ENCODE results near the gene RNPEPL1. TPM values are rescaled to one million over a fixed set of nuclear protein-coding genes. Genes with fewer than 3 reads are reported as not detected.

The RNPEPL1 gene
- total RNA-seq, 2 experiments from 2014 or later, result 135 to 144 TPM

DNA sequence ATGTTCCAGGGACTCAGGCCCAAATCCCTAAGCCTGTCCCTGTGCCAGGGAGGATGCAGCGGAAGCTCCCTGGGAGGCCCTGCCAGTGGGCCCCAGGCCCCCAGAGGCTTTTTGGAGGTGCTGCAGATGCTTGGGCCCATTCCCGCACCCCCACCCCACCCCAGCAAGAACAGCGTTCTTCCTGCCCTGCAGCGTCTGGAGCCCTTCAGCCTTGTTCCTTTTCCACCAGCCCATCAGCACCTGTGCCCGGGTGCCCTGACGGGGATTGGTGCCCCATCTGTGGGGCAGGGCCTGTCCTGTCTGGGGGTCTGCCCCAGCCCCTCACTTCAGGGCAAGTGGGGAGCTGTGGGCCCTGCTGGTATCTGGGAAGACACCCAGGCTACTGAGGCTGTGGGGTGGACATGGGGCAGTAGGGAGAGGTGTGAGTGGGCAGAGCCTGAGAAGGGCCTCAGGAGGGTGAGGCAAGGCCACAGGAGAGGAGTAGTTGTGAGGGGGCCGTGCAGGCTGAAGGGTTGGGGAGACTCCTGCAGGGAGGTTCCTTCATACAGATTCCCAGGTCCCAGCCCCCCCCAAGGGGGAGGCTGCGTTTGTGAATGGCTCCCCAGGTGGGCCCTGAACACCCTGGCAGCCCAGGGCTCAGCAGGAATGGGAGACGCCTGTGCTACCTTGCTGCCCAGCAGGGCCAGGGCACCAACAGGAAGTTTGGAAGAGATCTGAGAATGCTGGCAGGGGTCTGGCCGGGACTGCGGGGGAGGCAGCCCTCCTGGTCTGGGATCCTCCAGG, 2.4 kb downstream of the RNPEPL1 start:
- ChIA-PET POLR2A (interaction anchor here (1.2 kb wide), 1 partner anchor 16 kb away, joined by 3 read pairs; the partner anchor contains the start of gene CAPN10), CTCF (no interaction called here)
- Mint-ChIP-seq H3K9me3 (no peaks in the 10 kb centered on the region), H3K4me3 (peak overlapping the region; percentile 90), H3K27me3 (no peaks in the 10 kb centered on the region), H3K36me3 (ENCODE audit: low read depth) (peaks cover 24% of the 10 kb centered on the region), H3K27ac (peak overlapping the region; percentile 79), H3K4me1 (peaks cover 36% of the 10 kb centered on the region)
- no peak for DNase-seq

DNA sequence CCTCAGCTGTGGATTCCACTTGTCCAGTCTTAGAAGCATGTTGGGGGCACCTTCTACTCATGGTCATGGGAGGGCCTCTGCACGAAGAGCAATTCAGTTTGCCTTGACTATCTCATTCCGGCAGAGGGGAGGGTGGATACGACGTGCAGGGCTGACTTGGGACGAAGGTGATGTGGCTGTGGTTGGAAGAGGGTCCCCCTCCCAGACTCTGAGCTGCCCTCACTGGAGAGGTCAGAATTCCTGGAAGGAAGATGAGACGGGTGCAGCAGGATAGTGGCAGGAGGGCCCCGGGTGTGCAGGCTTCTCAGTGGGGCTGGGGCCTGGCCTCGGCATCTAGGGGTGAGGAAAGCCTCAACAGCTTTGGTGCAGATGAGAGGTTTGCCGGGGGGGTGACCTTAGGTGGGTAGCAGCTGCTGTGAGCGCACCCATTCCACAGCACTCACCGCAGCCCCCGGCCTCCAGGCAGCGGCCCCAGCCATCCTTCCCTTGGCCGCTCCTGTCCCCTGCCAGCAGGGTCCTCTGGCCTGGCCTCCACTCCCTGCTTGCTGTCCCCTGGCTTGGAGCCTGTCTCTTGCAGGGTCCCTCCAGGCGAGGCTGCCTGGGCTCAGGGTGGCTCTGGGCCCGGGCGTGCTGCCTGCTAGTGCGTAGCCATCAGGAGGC, 3.2 kb downstream of the RNPEPL1 start:
- no peak for DNase-seq
- POLR2A ChIA-PET, result interaction anchor here (1.2 to 1.5 kb wide), 3 partner anchors 10 to 15 kb away, joined by 3 to 7 read pairs (median 3); partner anchors contain the start of gene CAPN10
- Mint-ChIP-seq H3K4me1 (peaks cover 36% of the 10 kb centered on the region), H3K27me3 (no peaks in the 10 kb centered on the region), H3K9me3 (no peaks in the 10 kb centered on the region), H3K4me3 (peak overlapping the region; percentile 90), H3K27ac (peak overlapping the region; percentile 45), H3K36me3 (ENCODE audit: low read depth) (peaks cover 23% of the 10 kb centered on the region)
- CTCF ChIA-PET, result no interaction called here

DNA sequence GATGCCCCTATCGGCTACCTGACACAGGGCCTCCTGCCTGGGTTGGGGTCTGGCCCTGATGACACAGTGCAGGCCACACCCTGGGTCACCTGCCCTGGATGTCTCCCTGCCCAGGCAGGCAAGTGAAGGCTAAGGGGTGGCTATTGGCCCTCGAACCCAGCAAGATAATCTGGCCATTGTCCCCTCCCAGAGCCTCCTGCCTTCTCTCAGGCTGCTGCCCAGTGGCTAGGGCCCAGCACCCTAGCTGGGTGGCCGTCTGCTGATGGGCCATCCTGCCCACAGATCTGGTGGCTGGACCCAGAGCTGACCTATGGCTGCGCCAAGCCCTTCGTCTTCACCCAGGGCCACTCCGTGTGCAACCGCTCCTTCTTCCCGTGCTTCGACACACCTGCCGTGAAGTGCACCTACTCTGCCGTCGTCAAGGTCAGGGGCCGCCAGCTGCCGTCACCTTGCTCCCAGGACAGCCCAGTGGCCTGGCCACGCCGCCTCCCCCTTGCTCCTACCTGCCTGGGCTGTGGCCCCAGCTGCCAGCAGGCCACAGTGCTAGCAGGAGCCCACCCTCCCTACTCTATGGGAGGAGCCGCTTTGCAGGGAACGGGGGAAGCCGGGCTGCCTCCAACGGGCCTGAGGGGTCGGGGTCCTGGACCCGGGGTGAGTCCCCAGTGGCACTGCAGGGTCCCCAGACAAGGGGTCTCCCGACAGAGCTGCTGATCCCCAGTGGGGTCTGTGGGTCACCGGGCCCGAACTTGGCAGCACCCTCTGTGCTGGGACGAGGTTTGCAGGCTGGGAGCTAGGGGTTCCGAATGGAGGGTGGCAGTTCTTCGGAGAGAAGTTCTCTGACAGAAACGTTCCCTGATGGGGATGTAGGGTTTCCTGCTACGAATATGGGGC, 4.1 kb downstream of the RNPEPL1 start:
- H3K9me3 Mint-ChIP-seq, result no peaks in the 10 kb centered on the region
- H3K4me3 Mint-ChIP-seq, result no peak overlapping the region
- peaks cover 32% of the 10 kb centered on the region for H3K4me1 Mint-ChIP-seq
- no peaks in the 10 kb centered on the region for H3K27me3 Mint-ChIP-seq
- peaks cover 25% of the 10 kb centered on the region for H3K36me3 Mint-ChIP-seq (ENCODE audit: low read depth)
- no peak for DNase-seq
- POLR2A ChIA-PET, result interaction anchor here (0.6 to 1.5 kb wide), 4 partner anchors 11 to 16 kb away, joined by 3 to 7 read pairs (median 3); partner anchors contain the start of gene CAPN10
- no peak overlapping the region for H3K27ac Mint-ChIP-seq
- CTCF ChIA-PET, result no interaction called here

DNA sequence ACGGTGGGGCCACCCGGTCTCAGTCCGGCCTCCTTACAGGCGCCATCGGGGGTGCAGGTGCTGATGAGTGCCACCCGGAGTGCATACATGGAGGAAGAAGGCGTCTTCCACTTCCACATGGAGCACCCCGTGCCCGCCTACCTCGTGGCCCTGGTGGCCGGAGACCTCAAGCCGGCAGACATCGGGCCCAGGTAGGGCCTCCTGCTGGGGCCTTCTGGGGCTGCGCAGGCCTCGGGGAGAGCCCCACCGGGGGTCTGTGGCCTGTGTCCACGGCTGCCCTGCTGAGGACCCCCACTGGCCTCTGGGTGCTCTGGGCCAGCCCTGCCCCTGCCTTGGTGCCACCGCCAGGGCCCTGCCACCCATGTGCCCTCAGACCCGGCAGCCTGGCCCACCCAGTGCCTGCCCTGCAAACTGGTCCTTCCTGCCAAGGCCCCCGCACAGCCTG, 4.8 kb downstream of the RNPEPL1 start:
- ChIA-PET CTCF (no interaction called here), POLR2A (interaction anchor here (0.6 to 0.7 kb wide), 2 partner anchors 14 to 15 kb away, joined by 3 read pairs; no protein-coding TSS in a partner anchor)
- Mint-ChIP-seq H3K4me1 (peaks cover 33% of the 10 kb centered on the region), H3K4me3 (no peak overlapping the region), H3K27ac (no peak overlapping the region), H3K9me3 (no peaks in the 10 kb centered on the region), H3K27me3 (no peaks in the 10 kb centered on the region), H3K36me3 (ENCODE audit: low read depth) (peaks cover 27% of the 10 kb centered on the region)
- no peak for DNase-seq

DNA sequence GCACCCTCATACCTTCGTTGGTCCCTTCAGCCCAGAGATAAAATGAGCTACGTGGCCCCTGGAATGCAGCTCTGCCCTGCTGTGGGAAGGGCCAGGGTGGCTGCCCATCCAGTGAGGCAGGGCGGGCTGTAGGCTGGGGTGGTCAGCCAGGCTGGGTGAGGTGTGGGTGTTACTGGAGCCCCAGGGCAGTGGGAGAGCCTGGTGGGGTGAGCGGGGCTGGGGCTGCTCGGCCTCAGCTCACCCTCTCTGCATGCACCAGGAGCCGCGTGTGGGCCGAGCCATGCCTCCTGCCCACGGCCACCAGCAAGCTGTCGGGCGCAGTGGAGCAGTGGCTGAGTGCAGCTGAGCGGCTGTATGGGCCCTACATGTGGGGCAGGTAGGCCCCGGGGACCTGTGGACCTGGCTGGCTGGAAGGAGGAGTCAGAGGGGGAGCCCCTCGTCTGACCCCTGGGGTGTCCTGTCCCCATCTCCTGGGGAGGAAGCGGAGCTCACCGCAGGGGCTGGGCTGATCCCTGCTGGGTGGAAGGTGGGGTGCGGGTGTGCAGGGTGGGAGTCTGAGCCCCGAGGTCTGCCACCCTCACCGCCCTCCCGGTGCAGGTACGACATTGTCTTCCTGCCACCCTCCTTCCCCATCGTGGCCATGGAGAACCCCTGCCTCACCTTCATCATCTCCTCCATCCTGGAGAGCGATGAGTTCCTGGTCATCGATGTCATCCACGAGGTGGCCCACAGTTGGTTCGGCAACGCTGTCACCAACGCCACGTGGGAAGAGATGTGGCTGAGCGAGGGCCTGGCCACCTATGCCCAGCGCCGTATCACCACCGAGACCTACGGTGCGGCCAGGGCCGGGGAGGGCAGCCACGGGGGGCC, 5.5 kb downstream of the RNPEPL1 start:
- POLR2A ChIA-PET, result no interaction called here
- H3K9me3 Mint-ChIP-seq, result no peaks in the 10 kb centered on the region
- peaks cover 38% of the 10 kb centered on the region for H3K4me1 Mint-ChIP-seq
- no peak for DNase-seq
- H3K36me3 Mint-ChIP-seq (ENCODE audit: low read depth), result peaks cover 29% of the 10 kb centered on the region
- H3K4me3 Mint-ChIP-seq, result no peak overlapping the region
- H3K27me3 Mint-ChIP-seq, result no peaks in the 10 kb centered on the region
- H3K27ac Mint-ChIP-seq, result no peak overlapping the region
- CTCF ChIA-PET, result no interaction called here

DNA sequence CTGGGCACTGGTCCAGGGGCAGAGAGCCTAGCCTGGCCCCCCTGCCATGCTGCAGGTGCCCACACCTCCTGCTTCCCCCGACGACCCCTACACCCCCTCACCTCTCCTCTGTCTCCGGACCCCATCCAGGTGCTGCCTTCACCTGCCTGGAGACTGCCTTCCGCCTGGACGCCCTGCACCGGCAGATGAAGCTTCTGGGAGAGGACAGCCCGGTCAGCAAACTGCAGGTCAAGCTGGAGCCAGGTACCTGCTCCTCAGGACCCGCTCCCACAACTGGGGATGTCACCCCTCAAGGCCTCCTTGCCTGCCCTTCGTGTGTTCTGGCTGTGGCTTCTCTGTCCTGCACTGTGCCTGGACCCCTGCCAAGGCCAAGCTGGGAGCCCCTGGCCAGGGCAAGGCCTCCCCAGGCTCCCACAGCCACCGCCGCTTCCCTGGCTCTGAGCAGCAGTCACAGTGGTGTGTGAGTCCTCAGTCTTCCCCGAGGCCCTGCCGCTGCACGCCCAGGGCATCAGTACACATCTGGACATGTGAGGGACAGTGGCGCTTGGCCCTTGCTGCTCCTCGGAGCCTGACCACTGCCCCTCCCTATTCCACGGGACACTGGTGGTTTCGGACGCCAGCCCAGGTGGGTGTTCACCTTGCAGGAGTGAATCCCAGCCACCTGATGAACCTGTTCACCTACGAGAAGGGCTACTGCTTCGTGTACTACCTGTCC, 6.3 kb downstream of the RNPEPL1 start:
- Mint-ChIP-seq H3K4me3 (no peak overlapping the region), H3K9me3 (no peaks in the 10 kb centered on the region), H3K27ac (no peak overlapping the region), H3K27me3 (no peaks in the 10 kb centered on the region), H3K36me3 (ENCODE audit: low read depth) (peaks cover 30% of the 10 kb centered on the region), H3K4me1 (peaks cover 41% of the 10 kb centered on the region)
- DNase-seq, result no peak
- CTCF ChIA-PET, result no interaction called here
- POLR2A ChIA-PET, result interaction anchor here (1.4 to 3.8 kb wide), 3 partner anchors 9 to 12 kb away, joined by 3 to 18 read pairs (median 4); partner anchors contain the start of gene CAPN10

DNA sequence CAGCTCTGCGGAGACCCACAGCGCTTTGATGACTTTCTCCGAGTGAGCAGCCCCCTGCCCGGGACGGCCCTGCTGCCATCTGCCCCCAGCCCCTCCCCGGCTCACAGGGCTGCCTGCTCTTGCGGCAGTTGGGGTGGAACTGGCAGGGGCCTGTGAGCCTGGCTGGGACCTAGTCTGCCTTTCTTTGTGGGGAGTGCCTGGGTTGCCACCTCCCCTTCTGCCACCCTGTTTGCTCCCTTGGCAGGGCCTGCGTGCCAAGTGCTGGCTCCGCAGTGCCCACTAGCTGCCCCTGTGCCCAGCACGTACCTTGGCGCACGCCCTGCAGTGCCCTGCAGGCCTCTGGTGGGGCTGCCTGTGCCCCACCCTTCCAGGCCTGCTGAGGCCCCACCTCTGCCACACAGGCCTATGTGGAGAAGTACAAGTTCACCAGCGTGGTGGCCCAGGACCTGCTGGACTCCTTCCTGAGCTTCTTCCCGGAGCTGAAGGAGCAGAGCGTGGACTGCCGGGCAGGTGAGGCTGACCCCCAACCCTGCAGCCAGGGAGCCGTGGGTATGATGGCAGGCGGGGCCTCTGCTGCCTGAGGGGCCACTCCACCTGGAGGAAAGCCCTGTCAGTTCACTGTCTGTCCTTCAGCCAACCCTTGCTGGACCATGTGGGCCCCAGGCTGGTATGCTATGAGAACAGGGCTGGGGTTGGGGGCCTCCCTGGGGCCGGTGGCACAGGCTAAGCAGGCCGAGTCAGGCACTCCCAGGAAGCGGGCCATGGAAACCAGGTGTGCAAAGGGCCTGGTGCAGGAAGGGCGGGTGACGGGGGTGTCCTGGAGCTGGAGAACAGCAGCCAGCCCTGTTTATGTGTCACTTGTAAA, 7.0 kb downstream of the RNPEPL1 start:
- Mint-ChIP-seq H3K36me3 (ENCODE audit: low read depth) (peaks cover 32% of the 10 kb centered on the region), H3K9me3 (no peaks in the 10 kb centered on the region), H3K27ac (no peak overlapping the region), H3K4me1 (peaks cover 41% of the 10 kb centered on the region), H3K4me3 (no peak overlapping the region), H3K27me3 (no peaks in the 10 kb centered on the region)
- ChIA-PET POLR2A (interaction anchor here (1.4 to 3.8 kb wide), 3 partner anchors 9 to 11 kb away, joined by 3 to 18 read pairs (median 4); partner anchors contain the start of gene CAPN10), CTCF (interaction anchor here (0.9 kb wide), 1 partner anchor 12 kb away, joined by 3 read pairs; the partner anchor contains the start of gene CAPN10)
- no peak for DNase-seq

DNA sequence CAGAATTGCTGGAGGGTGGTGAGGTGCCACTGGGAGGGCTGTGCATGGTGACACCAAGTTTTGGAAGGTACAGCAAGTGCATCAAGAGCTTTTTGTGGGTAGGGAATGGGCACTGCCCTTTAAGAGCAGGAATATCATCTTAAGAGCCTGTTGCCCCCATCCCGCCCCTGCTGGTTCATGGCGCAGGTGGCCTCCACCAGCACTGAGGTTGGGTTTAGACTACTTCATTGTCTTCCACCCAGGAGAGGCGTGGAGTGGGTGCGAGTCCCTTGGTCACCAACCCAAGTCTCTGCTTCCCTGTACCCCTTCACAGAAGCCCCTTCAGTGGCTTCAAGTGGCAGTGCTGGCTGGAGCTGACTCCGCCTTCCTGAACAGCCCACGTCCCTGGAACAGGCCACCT, 7.8 kb downstream of the RNPEPL1 start:
- peaks cover 41% of the 10 kb centered on the region for H3K4me1 Mint-ChIP-seq
- no peak overlapping the region for H3K27ac Mint-ChIP-seq
- POLR2A ChIA-PET, result interaction anchor here (1.5 to 3.8 kb wide), 3 partner anchors 10 to 15 kb away, joined by 4 to 18 read pairs (median 4); partner anchors contain the start of gene CAPN10
- peaks cover 38% of the 10 kb centered on the region for H3K36me3 Mint-ChIP-seq (ENCODE audit: low read depth)
- H3K4me3 Mint-ChIP-seq, result no peak overlapping the region
- CTCF ChIA-PET, result interaction anchor here (0.9 kb wide), 1 partner anchor 11 kb away, joined by 3 read pairs; the partner anchor contains the start of gene CAPN10
- H3K9me3 Mint-ChIP-seq, result no peaks in the 10 kb centered on the region
- no peak for DNase-seq
- H3K27me3 Mint-ChIP-seq, result no peaks in the 10 kb centered on the region

DNA sequence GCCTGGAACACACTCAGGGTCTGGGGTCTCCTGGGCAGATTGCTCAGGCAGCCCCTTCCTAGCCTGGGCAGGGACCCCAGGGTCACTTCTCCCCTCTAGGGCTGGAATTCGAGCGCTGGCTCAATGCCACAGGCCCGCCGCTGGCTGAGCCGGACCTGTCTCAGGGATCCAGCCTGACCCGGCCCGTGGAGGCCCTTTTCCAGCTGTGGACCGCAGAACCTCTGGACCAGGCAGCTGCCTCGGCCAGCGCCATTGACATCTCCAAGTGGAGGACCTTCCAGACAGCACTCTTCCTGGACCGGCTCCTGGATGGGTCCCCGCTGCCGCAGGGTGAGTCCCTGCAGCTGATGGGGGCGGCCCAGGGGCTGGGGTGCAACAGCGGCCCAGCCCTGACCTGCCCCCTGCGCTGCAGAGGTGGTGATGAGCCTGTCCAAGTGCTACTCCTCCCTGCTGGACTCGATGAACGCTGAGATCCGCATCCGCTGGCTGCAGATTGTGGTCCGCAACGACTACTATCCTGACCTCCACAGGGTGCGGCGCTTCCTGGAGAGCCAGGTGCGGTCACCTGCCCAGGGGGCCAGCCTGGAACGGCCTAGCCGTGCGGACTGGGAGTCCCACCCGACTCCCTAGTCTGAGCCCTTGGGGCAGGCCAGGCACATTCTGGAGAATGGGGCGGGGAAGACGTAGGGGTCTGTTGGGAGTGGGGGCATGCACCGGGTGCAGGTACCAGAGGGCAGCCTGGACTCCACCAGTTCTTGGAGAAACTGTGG, 8.3 kb downstream of the RNPEPL1 start:
- Mint-ChIP-seq H3K4me1 (peaks cover 37% of the 10 kb centered on the region), H3K36me3 (ENCODE audit: low read depth) (peaks cover 34% of the 10 kb centered on the region), H3K27me3 (no peaks in the 10 kb centered on the region), H3K9me3 (no peaks in the 10 kb centered on the region), H3K4me3 (no peak overlapping the region), H3K27ac (no peak overlapping the region)
- POLR2A ChIA-PET, result interaction anchor here (1.5 to 3.8 kb wide), 3 partner anchors 8 to 16 kb away, joined by 4 to 18 read pairs (median 8); partner anchors contain the start of genes CAPN10 and RNPEPL1
- CTCF ChIA-PET, result no interaction called here
- no peak for DNase-seq
